Neural progenitor cell (in vitro differentiated cells): ENCODE measurements around the gene CCM2.

Experiments used
- EZH2 ChIP-seq: fragments of 200-600 bp; sonication (generic); IDR thresholded peaks from 2 replicates; pipeline ENCODE4 v1.6.1; 2017; ENCODE audit warnings: antibody characterized with exemption, mild to moderate bottlenecking, moderate library complexity
- TF ChIP-seq, protein P1 (sequence below): fragments of 200-600 bp; sonication (generic); IDR thresholded peaks from 2 replicates; pipeline ENCODE4 v1.5.1; 2017; ENCODE audit warnings: antibody characterized with exemption, mild to moderate bottlenecking

DNA sequence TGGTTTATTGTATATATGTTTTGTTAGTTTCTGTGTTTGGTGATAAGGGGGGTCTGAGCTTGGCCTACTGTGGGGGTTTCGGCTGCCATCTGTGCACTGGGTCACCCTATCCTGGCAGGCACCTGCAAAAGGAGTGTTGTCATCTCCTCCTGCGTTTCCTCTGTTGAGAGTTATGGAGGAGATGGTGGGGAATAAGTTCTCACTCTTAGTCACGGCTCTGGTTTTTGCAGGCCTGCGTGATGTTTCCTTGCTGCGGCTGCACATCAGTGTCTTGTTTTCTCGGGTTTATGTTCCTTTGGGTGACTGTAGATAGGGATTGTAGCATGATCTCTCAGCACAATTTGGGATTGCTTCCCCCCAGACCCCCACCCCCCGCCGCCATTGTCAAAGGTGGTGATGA, 36.8 kb downstream of the CCM2 start:
- TF ChIP-seq, protein P1, sequence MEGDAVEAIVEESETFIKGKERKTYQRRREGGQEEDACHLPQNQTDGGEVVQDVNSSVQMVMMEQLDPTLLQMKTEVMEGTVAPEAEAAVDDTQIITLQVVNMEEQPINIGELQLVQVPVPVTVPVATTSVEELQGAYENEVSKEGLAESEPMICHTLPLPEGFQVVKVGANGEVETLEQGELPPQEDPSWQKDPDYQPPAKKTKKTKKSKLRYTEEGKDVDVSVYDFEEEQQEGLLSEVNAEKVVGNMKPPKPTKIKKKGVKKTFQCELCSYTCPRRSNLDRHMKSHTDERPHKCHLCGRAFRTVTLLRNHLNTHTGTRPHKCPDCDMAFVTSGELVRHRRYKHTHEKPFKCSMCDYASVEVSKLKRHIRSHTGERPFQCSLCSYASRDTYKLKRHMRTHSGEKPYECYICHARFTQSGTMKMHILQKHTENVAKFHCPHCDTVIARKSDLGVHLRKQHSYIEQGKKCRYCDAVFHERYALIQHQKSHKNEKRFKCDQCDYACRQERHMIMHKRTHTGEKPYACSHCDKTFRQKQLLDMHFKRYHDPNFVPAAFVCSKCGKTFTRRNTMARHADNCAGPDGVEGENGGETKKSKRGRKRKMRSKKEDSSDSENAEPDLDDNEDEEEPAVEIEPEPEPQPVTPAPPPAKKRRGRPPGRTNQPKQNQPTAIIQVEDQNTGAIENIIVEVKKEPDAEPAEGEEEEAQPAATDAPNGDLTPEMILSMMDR = no peak
- TF ChIP-seq EZH2 = no peak
